Peyer's patch (tissue), 4 donors: Measurements from ENCODE around the gene HIGD1C.

ENCODE experiments used
- CTCF ChIP-seq, 6 experiments: fragments of 450-650 bp in 4 of 6; fragments of 200-600 bp in 2 of 6; sonication (generic) in 1 of 6; IDR thresholded peaks; one replicate each; pipeline ENCODE4 v1.5.1; 2017 to 2019; ENCODE audit warnings: antibody characterized with exemption in 6 of 6, mild to moderate bottlenecking in 3 of 6, moderate library complexity in 1 of 6
- POLR2A ChIP-seq, 2 donors: fragments of 450-650 bp; IDR thresholded peaks; one replicate each; pipeline ENCODE4 v1.5.1; 2017; ENCODE audit warnings: antibody characterized with exemption in 2 of 2, mild to moderate bottlenecking in 2 of 2, moderate library complexity in 2 of 2

GRCh38 chr12:50953047-50953446 lies 703 bp downstream of the HIGD1C start:
- TF ChIP-seq POLR2A (IDR thresholded peaks at IDR 0.05) (no peak), CTCF (IDR thresholded peaks at IDR 0.05) (peak in 2 of 6 experiments; percentile 11 to 25)
